Activated CD4-positive, alpha-beta memory T cell treated with anti-CD3 and anti-CD28 coated beads for 36 hours (primary cell): ENCODE results near the gene FLRT2. TPM values are rescaled to one million over a fixed set of nuclear protein-coding genes. Genes with fewer than 3 reads are reported as not detected.

Experiments
- CTCF ChIA-PET: fragments of 350-600 bp; sonication (Branson Sonifier 250); formaldehyde crosslinking; loops from one replicate; lab custom pipeline; 2021; ENCODE audit warnings: antibody characterized with exemption, inconsistent platforms; lab: Charles Lee
- POLR2A ChIA-PET: fragments of 350-600 bp; sonication (Branson Sonifier 250); formaldehyde crosslinking; loops from one replicate; lab custom pipeline; 2021; ENCODE audit warnings: antibody characterized with exemption; lab: Charles Lee
- DNase-seq: peaks from one replicate; pipeline ENCODE4 v3.0.0-alpha.2; 2020
- H3K27ac Mint-ChIP-seq: one replicate; pipeline ENCODE4 v1.8.0; 2021; ENCODE audit warnings: mixed read lengths
- H3K27me3 Mint-ChIP-seq: one replicate; pipeline ENCODE4 v1.8.0; 2021; ENCODE audit warnings: mixed read lengths
- H3K36me3 Mint-ChIP-seq: one replicate; pipeline ENCODE4 v1.8.0; 2021; ENCODE audit warnings: mixed read lengths
- H3K4me1 Mint-ChIP-seq: one replicate; pipeline ENCODE4 v1.8.0; 2021; ENCODE audit warnings: low read depth, mixed read lengths
- H3K4me3 Mint-ChIP-seq: one replicate; pipeline ENCODE4 v1.8.0; 2021; ENCODE audit warnings: mild to moderate bottlenecking, mixed read lengths
- H3K9me3 Mint-ChIP-seq: one replicate; pipeline ENCODE4 v1.8.0; 2021; ENCODE audit warnings: mixed read lengths
- intact Hi-C: fragments of 100-400 bp; cut with micrococcal nuclease; formaldehyde crosslinking; loops from one replicate; pipeline ENCODE4 v1.15.1; 2023
- total RNA-seq, 2 experiments: library from RNA; stranded (reverse); gene quantifications; one replicate each; pipeline ENCODE4 v1.2.3, GENCODE V29; 2021

Gene FLRT2
- total RNA-seq, 2 experiments from 2014 or later = not detected

DNA sequence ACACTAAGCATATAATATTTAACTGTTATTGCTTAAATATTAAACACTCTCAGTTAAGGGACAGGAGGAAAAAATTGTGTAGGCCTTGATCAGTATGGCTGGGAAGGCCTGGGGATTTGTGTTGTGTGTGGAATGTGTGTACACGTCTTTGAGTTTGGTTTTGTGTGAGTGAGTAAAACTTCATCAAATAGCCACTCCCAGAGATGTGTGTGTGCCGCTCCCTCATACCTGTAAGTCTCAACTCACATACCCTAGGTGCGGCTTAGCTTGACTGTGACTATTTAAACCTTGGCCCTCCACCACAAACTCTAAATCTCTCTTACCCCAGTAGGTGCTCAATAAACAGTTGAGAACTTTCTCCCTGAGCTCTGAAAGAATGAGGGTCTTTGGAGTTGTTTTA is 64.3 kb downstream of the FLRT2 start:
- H3K36me3 Mint-ChIP-seq = no peaks in the 10 kb centered on the region
- H3K4me3 Mint-ChIP-seq = no peak overlapping the region

DNA sequence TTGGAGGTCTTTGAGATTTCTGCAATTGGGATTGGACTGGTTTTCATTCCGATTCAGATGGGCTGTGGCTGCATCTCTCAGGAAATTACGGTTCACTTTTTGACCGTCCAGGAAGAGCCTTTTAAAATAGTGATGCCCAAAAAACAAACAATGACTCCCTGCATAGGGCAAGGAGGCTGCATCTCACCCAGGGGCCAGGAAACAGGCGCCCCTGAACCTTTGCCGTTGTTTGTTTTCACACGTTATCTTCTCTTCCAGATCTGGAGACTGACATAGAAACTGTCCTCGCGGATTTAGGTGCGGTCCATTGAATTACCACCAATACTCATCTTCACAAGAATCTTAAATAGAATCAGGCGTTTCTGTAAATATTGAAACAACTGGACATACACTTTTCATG is 66.0 kb downstream of the FLRT2 start:
- Mint-ChIP-seq H3K27me3 (no peaks in the 10 kb centered on the region), H3K4me3 (no peak overlapping the region), H3K27ac (no peak overlapping the region), H3K4me1 (no peaks in the 10 kb centered on the region), H3K9me3 (no peaks in the 10 kb centered on the region), H3K36me3 (no peaks in the 10 kb centered on the region)
- intact Hi-C loops = no loop called here
- CTCF ChIA-PET = no interaction called here
- DNase-seq = no peak
- POLR2A ChIA-PET = no interaction called here

More for the DNA sequence above, 64.3 kb downstream of the FLRT2 start:
- Mint-ChIP-seq H3K4me1 (no peaks in the 10 kb centered on the region), H3K9me3 (peaks cover 5% of the 10 kb centered on the region), H3K27me3 (no peaks in the 10 kb centered on the region), H3K27ac (no peak overlapping the region)
- CTCF ChIA-PET = no interaction called here
- intact Hi-C loops = no loop called here
- no peak for DNase-seq
- POLR2A ChIA-PET = no interaction called here

GRCh38 chr14:85596562-85596961 is 66.6 kb downstream of the FLRT2 start:
- Mint-ChIP-seq H3K4me1 (no peaks in the 10 kb centered on the region), H3K36me3 (no peaks in the 10 kb centered on the region), H3K27me3 (no peaks in the 10 kb centered on the region), H3K27ac (no peak overlapping the region), H3K9me3 (no peaks in the 10 kb centered on the region), H3K4me3 (no peak overlapping the region)
- intact Hi-C loops = no loop called here
- DNase-seq = no peak
- ChIA-PET POLR2A (no interaction called here), CTCF (no interaction called here)

DNA sequence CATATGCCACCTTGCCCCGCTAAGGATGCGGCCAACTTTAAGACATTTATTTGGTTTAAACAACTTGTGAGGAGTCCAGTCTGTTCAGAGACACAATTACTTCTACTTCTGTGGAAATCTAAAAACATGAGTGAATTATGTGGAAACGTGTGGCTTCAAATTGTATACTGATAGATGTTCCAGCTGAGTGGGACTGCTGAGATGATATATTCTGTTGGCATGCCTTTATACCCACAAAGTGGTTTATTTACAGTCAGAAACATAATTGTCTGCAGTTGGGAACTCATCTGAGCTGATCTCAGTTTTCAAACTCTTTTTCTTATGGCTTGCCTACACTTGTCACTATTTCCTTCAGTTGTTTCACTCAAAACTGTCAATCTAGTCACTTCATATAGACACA is 67.8 kb downstream of the FLRT2 start:
- H3K36me3 Mint-ChIP-seq = no peaks in the 10 kb centered on the region
- no peaks in the 10 kb centered on the region for H3K9me3 Mint-ChIP-seq
- no peaks in the 10 kb centered on the region for H3K4me1 Mint-ChIP-seq
- ChIA-PET CTCF (no interaction called here), POLR2A (no interaction called here)
- H3K4me3 Mint-ChIP-seq = no peak overlapping the region
- no peak for DNase-seq
- no peak overlapping the region for H3K27ac Mint-ChIP-seq
- intact Hi-C loops = no loop called here
- no peaks in the 10 kb centered on the region for H3K27me3 Mint-ChIP-seq

DNA sequence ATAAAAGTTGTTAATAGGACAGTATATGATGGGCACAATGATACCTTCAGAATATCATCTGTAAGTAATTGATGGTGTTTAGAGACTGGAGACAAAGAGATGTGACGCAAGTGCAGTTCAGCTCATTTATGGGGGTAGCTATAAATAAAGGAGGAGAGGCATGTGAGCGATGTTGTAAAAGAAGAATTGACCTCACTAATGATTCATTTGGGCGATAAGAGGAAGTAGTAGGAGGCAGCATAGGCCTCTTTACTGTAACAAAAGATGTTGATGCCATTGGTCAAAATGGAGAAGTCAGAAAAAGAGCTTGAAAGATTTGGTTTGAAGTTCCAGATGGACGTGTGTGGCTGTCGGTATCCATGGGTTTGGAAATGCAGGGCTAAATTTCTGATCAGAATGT is 70.0 kb downstream of the FLRT2 start:
- no peak overlapping the region for H3K27ac Mint-ChIP-seq
- H3K9me3 Mint-ChIP-seq = peaks cover 4% of the 10 kb centered on the region
- no peaks in the 10 kb centered on the region for H3K27me3 Mint-ChIP-seq
- H3K4me3 Mint-ChIP-seq = no peak overlapping the region
- no peaks in the 10 kb centered on the region for H3K36me3 Mint-ChIP-seq
- no peak for DNase-seq
- intact Hi-C loops = no loop called here
- ChIA-PET POLR2A (no interaction called here), CTCF (no interaction called here)
- H3K4me1 Mint-ChIP-seq = no peaks in the 10 kb centered on the region

- CTCF ChIA-PET = no interaction called here
- intact Hi-C loops = no loop called here
- no peaks in the 10 kb centered on the region for H3K36me3 Mint-ChIP-seq
- H3K4me1 Mint-ChIP-seq = no peaks in the 10 kb centered on the region
- H3K9me3 Mint-ChIP-seq = peaks cover 4% of the 10 kb centered on the region
- H3K4me3 Mint-ChIP-seq = no peak overlapping the region
- no peak overlapping the region for H3K27ac Mint-ChIP-seq
- POLR2A ChIA-PET = no interaction called here
- H3K27me3 Mint-ChIP-seq = no peaks in the 10 kb centered on the region
- no peak for DNase-seq
Measured at GRCh38 chr14:85601246-85601645, 71.3 kb downstream of the FLRT2 start.

DNA sequence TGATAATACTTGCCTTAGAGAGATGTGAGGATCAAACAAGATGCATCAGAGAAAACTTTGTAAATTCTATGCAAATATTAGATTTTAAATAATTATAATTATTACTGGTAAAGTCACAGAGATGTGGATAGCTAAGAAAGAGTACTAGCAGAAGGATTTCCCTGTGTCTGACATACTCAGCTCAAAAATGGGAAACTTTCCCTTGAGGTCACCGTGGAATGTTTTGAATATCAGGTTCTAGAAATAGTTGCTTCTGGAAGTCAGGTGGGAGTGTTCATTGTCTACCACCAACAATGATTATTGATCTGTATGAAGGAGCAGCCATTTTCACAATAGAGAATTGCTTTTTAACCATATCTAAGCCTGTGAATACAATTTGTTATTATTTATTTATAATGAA is 71.7 kb downstream of the FLRT2 start:
- CTCF ChIA-PET = no interaction called here
- no peak for DNase-seq
- POLR2A ChIA-PET = no interaction called here
- Mint-ChIP-seq H3K4me3 (no peak overlapping the region), H3K27me3 (no peaks in the 10 kb centered on the region), H3K36me3 (no peaks in the 10 kb centered on the region), H3K4me1 (no peaks in the 10 kb centered on the region), H3K9me3 (peaks cover 4% of the 10 kb centered on the region), H3K27ac (no peak overlapping the region)
- intact Hi-C loops = no loop called here

- peaks cover 7% of the 10 kb centered on the region for H3K9me3 Mint-ChIP-seq
- intact Hi-C loops = no loop called here
Measured at GRCh38 chr14:85602345-85602744, 72.4 kb downstream of the FLRT2 start.

GRCh38 chr14:85604021-85604420 is 74.1 kb downstream of the FLRT2 start:
- intact Hi-C loops = no loop called here
- Mint-ChIP-seq H3K27ac (no peak overlapping the region), H3K4me3 (no peak overlapping the region), H3K4me1 (no peaks in the 10 kb centered on the region), H3K9me3 (peaks cover 7% of the 10 kb centered on the region), H3K27me3 (no peaks in the 10 kb centered on the region), H3K36me3 (no peaks in the 10 kb centered on the region)
- ChIA-PET CTCF (no interaction called here), POLR2A (no interaction called here)
- DNase-seq = no peak

More at GRCh38 chr14:85602345-85602744, 72.4 kb downstream of the FLRT2 start:
- CTCF ChIA-PET = no interaction called here
- H3K27ac Mint-ChIP-seq = no peak overlapping the region
- POLR2A ChIA-PET = no interaction called here
- DNase-seq = no peak
- no peak overlapping the region for H3K4me3 Mint-ChIP-seq
- no peaks in the 10 kb centered on the region for H3K36me3 Mint-ChIP-seq
- no peaks in the 10 kb centered on the region for H3K4me1 Mint-ChIP-seq
- H3K27me3 Mint-ChIP-seq = no peaks in the 10 kb centered on the region

GRCh38 chr14:85604714-85605113 is 74.8 kb downstream of the FLRT2 start:
- ChIA-PET CTCF (no interaction called here), POLR2A (no interaction called here)
- Mint-ChIP-seq H3K4me1 (no peaks in the 10 kb centered on the region), H3K27me3 (no peaks in the 10 kb centered on the region), H3K4me3 (no peak overlapping the region), H3K36me3 (no peaks in the 10 kb centered on the region), H3K9me3 (peaks cover 7% of the 10 kb centered on the region), H3K27ac (no peak overlapping the region)
- DNase-seq = no peak
- intact Hi-C loops = no loop called here

GRCh38 chr14:85607651-85608081 is 77.7 kb downstream of the FLRT2 start:
- ChIA-PET POLR2A (no interaction called here), CTCF (no interaction called here)
- no peak overlapping the region for H3K4me3 Mint-ChIP-seq
- H3K4me1 Mint-ChIP-seq = no peaks in the 10 kb centered on the region
- intact Hi-C loops = no loop called here
- no peak overlapping the region for H3K27ac Mint-ChIP-seq
- H3K36me3 Mint-ChIP-seq = no peaks in the 10 kb centered on the region
- no peaks in the 10 kb centered on the region for H3K27me3 Mint-ChIP-seq
- H3K9me3 Mint-ChIP-seq = peaks cover 7% of the 10 kb centered on the region
- no peak for DNase-seq

DNA sequence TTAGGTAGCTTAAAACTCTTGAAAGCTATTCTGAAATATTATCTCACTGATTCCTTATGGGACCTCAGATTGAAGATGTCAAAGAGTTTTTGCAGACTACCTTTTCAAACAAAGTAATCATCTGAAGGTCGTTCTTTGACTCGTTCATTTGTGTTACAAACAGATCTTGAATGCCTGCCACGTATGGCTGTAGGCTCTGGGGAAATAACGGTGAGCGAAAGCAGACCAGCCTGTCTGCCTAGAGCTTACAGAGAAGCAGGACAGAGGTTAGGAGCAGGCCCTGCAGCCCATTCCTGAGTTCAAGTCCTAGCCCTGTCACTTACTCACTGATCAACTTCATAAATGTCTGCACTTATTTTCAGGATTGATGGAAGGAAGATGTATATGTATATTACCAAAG is 83.6 kb downstream of the FLRT2 start:
- DNase-seq = no peak
- Mint-ChIP-seq H3K27me3 (no peaks in the 10 kb centered on the region), H3K4me3 (no peak overlapping the region), H3K9me3 (no peaks in the 10 kb centered on the region), H3K36me3 (no peaks in the 10 kb centered on the region), H3K27ac (no peak overlapping the region), H3K4me1 (no peaks in the 10 kb centered on the region)
- ChIA-PET POLR2A (no interaction called here), CTCF (no interaction called here)
- intact Hi-C loops = no loop called here

DNA sequence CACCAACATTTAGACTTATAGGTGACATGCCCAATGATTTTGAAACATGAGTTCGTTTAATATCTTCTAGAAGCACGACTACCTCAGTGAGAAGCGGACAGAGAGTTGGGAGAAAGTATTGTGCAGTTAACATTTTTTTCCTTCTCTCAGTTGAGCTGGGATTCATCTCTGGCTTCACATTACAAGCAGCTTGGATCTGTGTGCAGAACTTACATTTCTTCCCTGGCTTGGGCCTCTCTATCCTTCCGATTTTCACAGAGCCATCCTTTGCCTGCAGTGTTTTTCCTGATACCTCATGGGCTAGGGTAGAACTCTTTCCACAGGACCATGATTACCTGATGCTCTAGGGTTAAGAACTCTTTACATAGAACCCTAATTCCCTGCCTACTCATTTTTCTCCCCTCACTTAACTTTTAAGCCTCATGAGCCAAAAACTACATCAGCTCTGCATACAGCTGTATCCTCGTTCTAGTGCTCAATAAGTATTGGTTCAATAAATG is 86.5 kb downstream of the FLRT2 start:
- H3K9me3 Mint-ChIP-seq = no peaks in the 10 kb centered on the region
- ChIA-PET CTCF (no interaction called here), POLR2A (no interaction called here)
- H3K27me3 Mint-ChIP-seq = no peaks in the 10 kb centered on the region
- no peaks in the 10 kb centered on the region for H3K36me3 Mint-ChIP-seq
- no peak for DNase-seq
- H3K4me1 Mint-ChIP-seq = no peaks in the 10 kb centered on the region
- no peak overlapping the region for H3K27ac Mint-ChIP-seq
- intact Hi-C loops = no loop called here
- H3K4me3 Mint-ChIP-seq = no peak overlapping the region
